OCI-LY1 (cell line): ENCODE results near the gene WEE1.

Experiments
- H2AFZ ChIP-seq: fragments of 200-600 bp; sonication (generic), shearing (Covaris generic); 2 replicates; pipeline ENCODE4 v1.6.0; 2014; ENCODE audit warnings: antibody characterized with exemption, mild to moderate bottlenecking, low read length
- H3F3A ChIP-seq: fragments of 200-600 bp; sonication (generic), shearing (Covaris generic); 2 replicates; pipeline ENCODE4 v1.6.0; 2014; ENCODE audit warnings: mild to moderate bottlenecking, antibody characterized with exemption, low read length, moderate library complexity; ENCODE audit not compliant: insufficient read depth
- H3K27ac ChIP-seq: fragments of 200-600 bp; sonication (generic); 2 replicates; pipeline ENCODE4 v1.5.1; 2014; ENCODE audit warnings: low read length, mixed run types, mild to moderate bottlenecking, low read depth; ENCODE audit not compliant: poor library complexity, severe bottlenecking
- H3K27me3 ChIP-seq: fragments of 200-600 bp; sonication (generic); 2 replicates; pipeline ENCODE4 v1.6.0; 2014; ENCODE audit warnings: antibody characterized with exemption, mild to moderate bottlenecking, low read length, moderate library complexity; ENCODE audit not compliant: insufficient read depth
- H3K36me3 ChIP-seq: fragments of 200-600 bp; sonication (generic); 2 replicates; pipeline ENCODE4 v1.6.1; 2014; ENCODE audit warnings: mild to moderate bottlenecking, antibody characterized with exemption, low read length, moderate library complexity, mixed read lengths; ENCODE audit not compliant: insufficient read depth
- H3K4me1 ChIP-seq: fragments of 200-600 bp; sonication (generic); 2 replicates; pipeline ENCODE4 v1.5.1; 2014; ENCODE audit warnings: mild to moderate bottlenecking, low read length, moderate library complexity; ENCODE audit not compliant: insufficient read depth, severe bottlenecking
- H3K4me2 ChIP-seq: fragments of 200-600 bp; sonication (generic), shearing (Covaris generic); 2 replicates; pipeline ENCODE4 v1.6.1; 2014; ENCODE audit warnings: low read length
- H3K4me3 ChIP-seq: fragments of 200-600 bp; sonication (generic); 2 replicates; pipeline ENCODE4 v1.5.1; 2014; ENCODE audit warnings: low read length, low read depth, mild to moderate bottlenecking, mixed read lengths; ENCODE audit not compliant: poor library complexity, severe bottlenecking
- H3K79me2 ChIP-seq: fragments of 200-600 bp; shearing (Covaris generic); 2 replicates; pipeline ENCODE4 v1.6.1; 2016; ENCODE audit warnings: mixed run types, low read length, mixed read lengths; ENCODE audit not compliant: insufficient read depth
- H3K9ac ChIP-seq: fragments of 200-600 bp; sonication (generic), shearing (Covaris generic); 2 replicates; pipeline ENCODE4 v1.6.1; 2014; ENCODE audit warnings: mild to moderate bottlenecking, low read length, mixed read lengths
- H3K9me2 ChIP-seq: fragments of 200-600 bp; sonication (generic), shearing (Covaris generic); 2 replicates; pipeline ENCODE4 v1.6.1; 2014; ENCODE audit warnings: low read depth, mild to moderate bottlenecking, low read length, mixed read lengths
- H3K9me3 ChIP-seq: fragments of 200-600 bp; shearing (Covaris generic); 2 replicates; pipeline ENCODE4 v1.6.1; 2014; ENCODE audit warnings: low read length, mixed read lengths
- H4K20me1 ChIP-seq: fragments of 200-600 bp; sonication (generic), shearing (Covaris generic); 2 replicates; pipeline ENCODE4 v1.6.0; 2016; ENCODE audit warnings: mild to moderate bottlenecking, low read length; ENCODE audit not compliant: insufficient read depth
- EZH2 ChIP-seq: fragments of 200-600 bp; sonication (generic), shearing (Covaris generic); IDR thresholded peaks from 2 replicates; pipeline ENCODE4 v1.8.0; 2017; ENCODE audit warnings: borderline replicate concordance, mixed run types, mild to moderate bottlenecking, antibody characterized with exemption, low read length, moderate library complexity, mixed read lengths
- TF ChIP-seq, protein P1 (sequence below): fragments of 200-600 bp; sonication (generic), shearing (Covaris generic); IDR thresholded peaks from 2 replicates; pipeline ENCODE4 v1.5.1; 2017; ENCODE audit warnings: mild to moderate bottlenecking, antibody characterized with exemption, low read length, moderate library complexity, mixed read lengths

The WEE1 gene

GRCh38 chr11:9636691-9637090, 63.2 kb downstream of the WEE1 start:
- no peak overlapping the region for H3K4me2 ChIP-seq
- H3K9me2 ChIP-seq: no peaks in the 10 kb centered on the region
- no peak for TF ChIP-seq EZH2
- TF ChIP-seq, protein P1, sequence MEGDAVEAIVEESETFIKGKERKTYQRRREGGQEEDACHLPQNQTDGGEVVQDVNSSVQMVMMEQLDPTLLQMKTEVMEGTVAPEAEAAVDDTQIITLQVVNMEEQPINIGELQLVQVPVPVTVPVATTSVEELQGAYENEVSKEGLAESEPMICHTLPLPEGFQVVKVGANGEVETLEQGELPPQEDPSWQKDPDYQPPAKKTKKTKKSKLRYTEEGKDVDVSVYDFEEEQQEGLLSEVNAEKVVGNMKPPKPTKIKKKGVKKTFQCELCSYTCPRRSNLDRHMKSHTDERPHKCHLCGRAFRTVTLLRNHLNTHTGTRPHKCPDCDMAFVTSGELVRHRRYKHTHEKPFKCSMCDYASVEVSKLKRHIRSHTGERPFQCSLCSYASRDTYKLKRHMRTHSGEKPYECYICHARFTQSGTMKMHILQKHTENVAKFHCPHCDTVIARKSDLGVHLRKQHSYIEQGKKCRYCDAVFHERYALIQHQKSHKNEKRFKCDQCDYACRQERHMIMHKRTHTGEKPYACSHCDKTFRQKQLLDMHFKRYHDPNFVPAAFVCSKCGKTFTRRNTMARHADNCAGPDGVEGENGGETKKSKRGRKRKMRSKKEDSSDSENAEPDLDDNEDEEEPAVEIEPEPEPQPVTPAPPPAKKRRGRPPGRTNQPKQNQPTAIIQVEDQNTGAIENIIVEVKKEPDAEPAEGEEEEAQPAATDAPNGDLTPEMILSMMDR: no peak

GRCh38 chr11:9639099-9639498, 65.6 kb downstream of the WEE1 start:
- Histone ChIP-seq H3K4me1 (peaks cover 51% of the 10 kb centered on the region), H3K9me3 (0 out of 2 replicates have a peak, but pooled peaks cover under 1% of the 10 kb centered on the region), H3F3A (0 out of 2 replicates have a peak, but pooled peaks cover 3% of the 10 kb centered on the region), H3K79me2 (no peaks in the 10 kb centered on the region), H3K9me2 (no peaks in the 10 kb centered on the region), H3K27me3 (no peaks in the 10 kb centered on the region), H3K4me3 (no peak overlapping the region), H3K36me3 (no peaks in the 10 kb centered on the region), H3K9ac (peak overlapping the region; percentile 18; the same call in 1 of the 2 replicates), H3K27ac (peak overlapping the region; percentile 70), H3K4me2 (no peak overlapping the region), H4K20me1 (no peaks in the 10 kb centered on the region), H2AFZ (peak overlapping the region; percentile 56; the same call in 1 of the 2 replicates)
- no peak for TF ChIP-seq EZH2
- TF ChIP-seq, protein P1: no peak

More at GRCh38 chr11:9636691-9637090, 63.2 kb downstream of the WEE1 start:
- Histone ChIP-seq H3K9me3 (peaks cover 9% of the 10 kb centered on the region), H2AFZ (no peak overlapping the region), H3K27me3 (no peaks in the 10 kb centered on the region), H4K20me1 (no peaks in the 10 kb centered on the region), H3K36me3 (peaks cover 5% of the 10 kb centered on the region; the same call in 1 of the 2 replicates), H3K27ac (peak overlapping the region; percentile 25), H3K9ac (no peak overlapping the region), H3K4me3 (no peak overlapping the region), H3K79me2 (no peaks in the 10 kb centered on the region), H3F3A (no peaks in the 10 kb centered on the region), H3K4me1 (peaks cover 27% of the 10 kb centered on the region)
